Measurements from ENCODE around the gene SLC17A5. TPM values are rescaled to one million over a fixed set of nuclear protein-coding genes. Genes with fewer than 3 reads are reported as not detected.
A peak's percentile ranks its signal among the peaks of the same experiment; 100 is the strongest.

SLC17A5 gene
- total and polyA plus RNA-seq, 9 of the 15 experiments (the other 6 are each of a cell fraction or from before 2014, with no cell fraction given) = 1.3 to 7.2 (median 3.4) TPM

GRCh38 chr6:73653571-73654424 lies at the start of gene SLC17A5 (continued):
- TF ChIP-seq ZNF398 (CRISPR knock-in tag; IDR thresholded peaks at IDR 0.05) (no peak), NUFIP1 (IDR thresholded peaks at IDR 0.05; ENCODE audit: partially characterized antibody) (no peak), RBM34 (IDR thresholded peaks at IDR 0.05; ENCODE audit: borderline replicate concordance, insufficient read depth, low read length) (no peak), SMARCE1 (IDR thresholded peaks at IDR 0.05) (no peak), CTCFL (IDR thresholded peaks at IDR 0.05; ENCODE audit: borderline replicate concordance, insufficient read depth, low read depth, low read length, poor library complexity, severe bottlenecking) (no peak), SP1 (CRISPR knock-in tag; IDR thresholded peaks at IDR 0.05) (peak; percentile 86), ZNF436 (CRISPR knock-in tag; IDR thresholded peaks at IDR 0.05) (no peak), ELF2 (CRISPR knock-in tag; IDR thresholded peaks at IDR 0.05) (0 out of 2 replicates have a peak, but pooled peaks have one; percentile 21), PKNOX1 (IDR thresholded peaks at IDR 0.05) (no peak), ZEB2 (IDR thresholded peaks at IDR 0.05) (no peak), ZZZ3 (IDR thresholded peaks at IDR 0.05) (no peak), ARID3A (IDR thresholded peaks at IDR 0.05; ENCODE audit: borderline replicate concordance, low read depth, low read length) (no peak), ZNF282 (CRISPR knock-in tag; IDR thresholded peaks at IDR 0.05) (no peak), ZNF133 (CRISPR knock-in tag; IDR thresholded peaks at IDR 0.05) (no peak), DDX20 (tag; IDR thresholded peaks at IDR 0.05; ENCODE audit: low read depth) (no peak), CEBPG (CRISPR knock-in tag; IDR thresholded peaks at IDR 0.05) (no peak; the same call in 1 of the 2 replicates), CEBPG (tag; conservative IDR thresholded peaks at IDR 0.05 in 1 of 2, IDR thresholded peaks at IDR 0.05 in 1 of 2) (no peak), ZKSCAN1 (IDR thresholded peaks at IDR 0.05; ENCODE audit: low read depth, low read length) (0 out of 2 replicates have a peak, but pooled peaks have one; percentile 41), ZNF324 (CRISPR knock-in tag; IDR thresholded peaks at IDR 0.05) (no peak), HMGN3 (IDR thresholded peaks at IDR 0.05; ENCODE audit: borderline replicate concordance, extremely low read depth, insufficient read length, low read depth, low read length) (peak; percentile 79)
- TF ChIP-seq, protein P1, sequence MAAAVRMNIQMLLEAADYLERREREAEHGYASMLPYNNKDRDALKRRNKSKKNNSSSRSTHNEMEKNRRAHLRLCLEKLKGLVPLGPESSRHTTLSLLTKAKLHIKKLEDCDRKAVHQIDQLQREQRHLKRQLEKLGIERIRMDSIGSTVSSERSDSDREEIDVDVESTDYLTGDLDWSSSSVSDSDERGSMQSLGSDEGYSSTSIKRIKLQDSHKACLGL (CRISPR knock-in tag; IDR thresholded peaks at IDR 0.05; ENCODE audit: borderline replicate concordance, poor library complexity, severe bottlenecking) = no peak

Measured in K562 (cell line).